ENCODE results near the gene DUSP11. TPM values are rescaled to one million over a fixed set of nuclear protein-coding genes. Genes with fewer than 3 reads are reported as not detected.

DUSP11 gene
- total RNA-seq (ENCODE audit: low replicate concordance) = 28.0 and 49.0 TPM in 2 replicates

DNA sequence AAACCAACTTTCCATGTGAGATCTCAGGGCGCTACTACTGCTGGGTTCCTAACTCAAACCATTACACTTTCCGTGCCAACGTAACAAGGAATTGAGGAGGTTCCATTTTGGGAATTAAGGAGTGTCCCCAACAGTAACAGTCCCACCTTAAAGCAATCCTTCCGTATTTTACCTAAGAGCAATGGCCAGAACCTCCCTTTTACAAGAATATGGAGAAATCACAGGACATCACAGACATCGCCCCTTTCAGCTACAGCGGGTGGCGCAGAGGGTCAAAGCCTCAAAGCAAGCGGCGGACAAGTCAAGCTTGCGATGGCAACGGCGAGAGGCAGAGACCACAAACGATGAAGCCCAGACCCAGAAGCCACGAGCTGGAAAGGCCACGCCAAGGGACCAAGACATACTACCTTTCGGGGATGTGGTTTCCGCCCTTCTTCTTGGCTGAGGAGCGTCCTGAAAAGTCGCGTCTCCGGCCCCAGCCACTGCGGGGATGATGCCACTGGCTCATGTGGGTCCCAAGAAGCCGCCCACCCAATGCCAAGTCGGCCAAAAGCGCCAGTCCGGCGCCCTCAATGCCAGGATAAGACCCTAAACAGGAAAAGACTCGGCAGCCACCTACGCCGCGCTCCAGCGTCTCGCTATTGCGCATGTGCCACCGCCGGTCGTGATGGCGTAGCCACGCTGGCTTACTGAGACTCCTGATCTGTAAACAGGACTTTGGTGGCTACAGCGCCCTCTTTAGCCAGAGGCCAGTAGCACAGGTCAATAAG is at the start of gene DUSP11:
Gene DUSP11 (minus strand): TSS at position 637 of the 770 bp plus-strand sequence. CDS start 129 bp downstream, at position 508.
- peak; percentile 95 for DNase-seq (ENCODE audit: low read depth)
- TF ChIP-seq, protein P1, sequence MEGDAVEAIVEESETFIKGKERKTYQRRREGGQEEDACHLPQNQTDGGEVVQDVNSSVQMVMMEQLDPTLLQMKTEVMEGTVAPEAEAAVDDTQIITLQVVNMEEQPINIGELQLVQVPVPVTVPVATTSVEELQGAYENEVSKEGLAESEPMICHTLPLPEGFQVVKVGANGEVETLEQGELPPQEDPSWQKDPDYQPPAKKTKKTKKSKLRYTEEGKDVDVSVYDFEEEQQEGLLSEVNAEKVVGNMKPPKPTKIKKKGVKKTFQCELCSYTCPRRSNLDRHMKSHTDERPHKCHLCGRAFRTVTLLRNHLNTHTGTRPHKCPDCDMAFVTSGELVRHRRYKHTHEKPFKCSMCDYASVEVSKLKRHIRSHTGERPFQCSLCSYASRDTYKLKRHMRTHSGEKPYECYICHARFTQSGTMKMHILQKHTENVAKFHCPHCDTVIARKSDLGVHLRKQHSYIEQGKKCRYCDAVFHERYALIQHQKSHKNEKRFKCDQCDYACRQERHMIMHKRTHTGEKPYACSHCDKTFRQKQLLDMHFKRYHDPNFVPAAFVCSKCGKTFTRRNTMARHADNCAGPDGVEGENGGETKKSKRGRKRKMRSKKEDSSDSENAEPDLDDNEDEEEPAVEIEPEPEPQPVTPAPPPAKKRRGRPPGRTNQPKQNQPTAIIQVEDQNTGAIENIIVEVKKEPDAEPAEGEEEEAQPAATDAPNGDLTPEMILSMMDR (IDR thresholded peaks at IDR 0.05; ENCODE audit: insufficient read depth, low read length) = peak; percentile 96
- peak within 1 kb of the TSS; percentile 97 for H3K4me3 ChIP-seq (ENCODE audit: low read depth, low read length)

DNA sequence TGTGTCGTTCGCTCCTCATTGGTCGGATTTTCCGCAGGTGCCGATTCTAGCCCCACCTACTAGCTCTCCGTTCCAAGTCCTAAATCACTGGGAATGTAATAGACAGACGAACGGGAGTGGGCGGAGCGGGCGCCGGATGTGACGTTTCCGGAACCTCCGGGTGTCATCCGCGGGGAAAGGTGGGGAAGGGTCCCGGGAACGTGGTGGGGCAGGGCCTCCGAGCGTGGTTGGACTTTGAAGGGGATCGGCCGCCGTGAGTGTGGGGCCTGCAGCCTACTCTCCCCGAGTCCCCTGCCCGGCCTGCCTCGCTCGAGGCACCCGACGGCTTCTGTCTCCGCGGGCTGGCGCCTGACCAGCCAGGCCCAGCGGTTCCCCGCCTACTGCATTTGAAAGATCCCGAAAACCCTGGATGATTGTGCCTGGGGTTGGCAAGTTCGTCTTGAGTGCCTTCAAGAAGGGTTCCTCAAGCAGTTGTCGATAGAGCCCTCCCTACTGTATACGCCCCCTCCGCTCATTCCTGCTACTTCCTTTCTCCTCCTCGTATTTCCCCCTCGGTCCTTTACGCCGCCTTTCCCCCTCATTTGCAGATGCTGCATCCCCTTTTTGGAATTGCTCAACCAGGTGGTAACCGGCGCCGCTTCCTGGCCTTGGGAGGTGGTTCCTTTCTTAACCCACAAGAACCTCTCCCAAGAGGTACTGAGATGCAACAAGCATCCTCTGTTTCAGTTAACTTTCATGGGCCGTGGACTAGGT is 49.1 kb upstream of the DUSP11 start, which contains the start of gene STAMBP:
Gene STAMBP (plus strand): TSS at position 144 of the 753 bp plus-strand sequence. CDS start 1,896 bp downstream, outside the sequence.
- TF ChIP-seq, protein P1 (IDR thresholded peaks at IDR 0.05; ENCODE audit: insufficient read depth, low read length) = no peak
- peak; percentile 97 for DNase-seq (ENCODE audit: low read depth)
- peak within 1 kb of the TSS; percentile 83 for H3K4me3 ChIP-seq (ENCODE audit: low read depth, low read length)

- DNase-seq (ENCODE audit: low read depth) = no peak
- H3K4me3 ChIP-seq (ENCODE audit: low read depth, low read length) = peak overlapping the region; percentile 83
- TF ChIP-seq, protein P1 (IDR thresholded peaks at IDR 0.05; ENCODE audit: insufficient read depth, low read length) = no peak
Measured at GRCh38 chr2:73828389-73828817, 48.5 kb upstream of the DUSP11 start.

- TF ChIP-seq, protein P1 (IDR thresholded peaks at IDR 0.05; ENCODE audit: insufficient read depth, low read length) = no peak
- peak overlapping the region; percentile 83 for H3K4me3 ChIP-seq (ENCODE audit: low read depth, low read length)
- DNase-seq (ENCODE audit: low read depth) = no peak
Measured at GRCh38 chr2:73827660-73828388, 47.9 kb upstream of the DUSP11 start.

GRCh38 chr2:73827018-73827417 is 47.1 kb upstream of the DUSP11 start:
- TF ChIP-seq, protein P1 (IDR thresholded peaks at IDR 0.05; ENCODE audit: insufficient read depth, low read length) = peak; percentile 48
- peak; percentile 59 for DNase-seq (ENCODE audit: low read depth)

DNA sequence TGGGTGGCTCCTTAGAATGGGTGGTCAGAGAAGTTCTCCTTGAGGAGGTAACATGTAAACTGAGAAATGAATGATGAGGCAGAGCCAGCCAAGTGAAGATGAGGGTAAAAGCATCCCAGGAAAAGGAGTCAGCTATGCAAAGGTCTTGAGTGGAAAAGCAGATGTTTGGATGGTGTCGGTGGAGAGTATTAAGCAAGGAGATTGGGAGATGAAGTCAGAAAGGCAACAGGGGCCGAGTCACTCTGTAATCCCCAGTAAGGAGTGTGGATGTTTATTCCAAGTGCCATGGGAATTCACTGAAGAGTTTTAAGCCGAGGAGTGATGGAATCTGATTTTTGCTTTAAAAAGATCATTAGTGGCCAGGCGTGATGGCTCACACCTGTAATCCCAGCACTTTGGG is 45.5 kb upstream of the DUSP11 start:
- H3K4me3 ChIP-seq (ENCODE audit: low read depth, low read length) = no peak overlapping the region
- no peak for DNase-seq (ENCODE audit: low read depth)
- TF ChIP-seq, protein P1 (IDR thresholded peaks at IDR 0.05; ENCODE audit: insufficient read depth, low read length) = no peak

More at GRCh38 chr2:73827018-73827417, 47.1 kb upstream of the DUSP11 start:
- H3K4me3 ChIP-seq (ENCODE audit: low read depth, low read length) = no peak overlapping the region

All from fibroblast of the aortic adventitia (primary cell).